GM18867 (cell line): Measurements from ENCODE around the gene TBX6.
"Not testable (repeated sequence)": the region's sequence is repeated elsewhere in the genome, so short reads cannot be mapped to it uniquely, and the experiment has no call there.

Experiments
- ATAC-seq: cut with Tn5 transposase; IDR thresholded peaks from one replicate; pipeline ENCODE4 v1.9.1; 2021; ENCODE audit warnings: mild to moderate bottlenecking, moderate library complexity; ENCODE audit not compliant: unreplicated experiment

TBX6 gene

GRCh38 chr16:30066761-30067583, 24.8 kb downstream of the TBX6 start:
- no peak for ATAC-seq

- ATAC-seq: no peak
Measured at GRCh38 chr16:30065943-30066760, 25.6 kb downstream of the TBX6 start.

GRCh38 chr16:30065102-30065942, 26.4 kb downstream of the TBX6 start, which contains the start of gene ALDOA:
Gene ALDOA, plus strand, starts transcription at chr16:30065760. Its CDS starts 1,138 bp downstream, at chr16:30066898.
- peak; percentile 77 for ATAC-seq

- ATAC-seq: peak; percentile 9
Measured at GRCh38 chr16:30064729-30065101, 27.0 kb downstream of the TBX6 start.

GRCh38 chr16:30063893-30064728, 27.6 kb downstream of the TBX6 start:
- no peak for ATAC-seq

- no peak for ATAC-seq
Measured at GRCh38 chr16:30063278-30063892, 28.3 kb downstream of the TBX6 start.

- ATAC-seq: no peak
Measured at GRCh38 chr16:30060836-30061554, 30.7 kb downstream of the TBX6 start.

- ATAC-seq: no peak
Measured at GRCh38 chr16:30060346-30060745, 31.4 kb downstream of the TBX6 start.

- ATAC-seq: no peak
Measured at GRCh38 chr16:30054959-30055553, 36.7 kb downstream of the TBX6 start.

GRCh38 chr16:30054451-30054850, 37.3 kb downstream of the TBX6 start:
- ATAC-seq: no peak

GRCh38 chr16:30053376-30054015, 38.2 kb downstream of the TBX6 start:
- ATAC-seq: no peak

GRCh38 chr16:30052671-30053372, 38.9 kb downstream of the TBX6 start:
- ATAC-seq: peak; percentile 76

GRCh38 chr16:30051518-30051917, 40.2 kb downstream of the TBX6 start:
- ATAC-seq: no peak

GRCh38 chr16:30049871-30050270, 41.9 kb downstream of the TBX6 start:
- no peak for ATAC-seq

GRCh38 chr16:30046588-30046987, 45.1 kb downstream of the TBX6 start:
- ATAC-seq: no peak

- ATAC-seq: no peak
Measured at GRCh38 chr16:30046178-30046577, 45.5 kb downstream of the TBX6 start.

- no peak for ATAC-seq
Measured at GRCh38 chr16:30041841-30042240, 49.9 kb downstream of the TBX6 start.

GRCh38 chr16:30040690-30041089, 51.0 kb downstream of the TBX6 start:
- not testable (repeated sequence) for ATAC-seq
